ENCODE data around the gene KIAA1671.

GRCh38 chr22:25236417-25236816 lies 283.9 kb downstream of the KIAA1671 start:
- TF ChIP-seq CTCF (IDR thresholded peaks at IDR 0.05), result no peak
- TF ChIP-seq POLR2A (IDR thresholded peaks at IDR 0.05), result no peak
